ENCODE measurements around the gene CYBRD1. TPM values are rescaled to one million over a fixed set of nuclear protein-coding genes. Genes with fewer than 3 reads are reported as not detected.
"Not testable (repeated sequence)": the region's sequence is repeated elsewhere in the genome, so short reads cannot be mapped to it uniquely, and the experiment has no call there.

Gene CYBRD1
- total and polyA plus RNA-seq, 10 of the 15 experiments (the other 5 are each of a cell fraction or from before 2014, with no cell fraction given) = 10.8 to 51.9 (median 29.6) TPM

DNA sequence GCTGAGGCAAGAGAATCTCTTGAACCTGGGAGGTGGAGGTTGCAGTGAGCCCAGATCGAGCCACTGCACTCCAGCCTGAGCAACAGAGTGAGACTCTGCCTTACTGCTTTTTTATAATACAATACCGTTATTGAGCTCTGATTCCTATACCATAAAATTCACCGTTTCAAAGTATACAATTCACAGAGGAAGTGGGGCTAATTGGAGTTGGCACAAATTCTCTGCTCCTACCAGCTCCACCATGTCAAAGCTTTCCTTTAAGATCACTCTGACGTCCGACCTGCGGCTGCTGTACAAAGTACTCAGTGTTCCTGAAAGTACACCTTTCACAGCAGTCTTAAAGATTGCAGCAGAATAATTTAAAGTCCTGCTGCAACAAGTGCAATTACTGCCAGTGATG, 29.6 kb upstream of the CYBRD1 start:
- ChIA-PET SMC1A (ENCODE audit: uncharacterized antibody, unreplicated experiment) (interaction anchor here (3.7 kb wide), 1 partner anchor 17 kb away, joined by 13 read pairs; no protein-coding TSS in a partner anchor), RAD21 (ENCODE audit: unreplicated experiment) (no interaction called here), CTCF (no interaction called here), POLR2A (no interaction called here)
- H3K27me3 ChIP-seq (replicated peaks in 1 of 2; ENCODE audit: control insufficient read depth in 2 of 2, insufficient read depth in 2 of 2, low read length in 1 of 2) = no peaks in the 10 kb centered on the region
- no peak for ATAC-seq
- no peaks in the 10 kb centered on the region for H4K20me1 ChIP-seq (ENCODE audit: control insufficient read depth, insufficient read depth)
- in situ Hi-C loops (cut with MboI) (no loop called here), intact Hi-C loops (cut with micrococcal nuclease; ENCODE audit: unreplicated experiment) (no loop called here)
- no peak overlapping the region for H3K9ac ChIP-seq (ENCODE audit: control insufficient read depth, insufficient read depth, low read length)
- FAIRE-seq = no peak
- TF ChIP-seq, protein P1, sequence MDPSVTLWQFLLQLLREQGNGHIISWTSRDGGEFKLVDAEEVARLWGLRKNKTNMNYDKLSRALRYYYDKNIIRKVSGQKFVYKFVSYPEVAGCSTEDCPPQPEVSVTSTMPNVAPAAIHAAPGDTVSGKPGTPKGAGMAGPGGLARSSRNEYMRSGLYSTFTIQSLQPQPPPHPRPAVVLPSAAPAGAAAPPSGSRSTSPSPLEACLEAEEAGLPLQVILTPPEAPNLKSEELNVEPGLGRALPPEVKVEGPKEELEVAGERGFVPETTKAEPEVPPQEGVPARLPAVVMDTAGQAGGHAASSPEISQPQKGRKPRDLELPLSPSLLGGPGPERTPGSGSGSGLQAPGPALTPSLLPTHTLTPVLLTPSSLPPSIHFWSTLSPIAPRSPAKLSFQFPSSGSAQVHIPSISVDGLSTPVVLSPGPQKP (IDR thresholded peaks at IDR 0.05; ENCODE audit: low read depth, low read length) = no peak
- TF ChIP-seq SREBF1 (IDR thresholded peaks at IDR 0.05; ENCODE audit: low read length) = no peak
- no peak for TF ChIP-seq BACH1 (IDR thresholded peaks at IDR 0.05; ENCODE audit: borderline replicate concordance)
- TF ChIP-seq, protein P2, sequence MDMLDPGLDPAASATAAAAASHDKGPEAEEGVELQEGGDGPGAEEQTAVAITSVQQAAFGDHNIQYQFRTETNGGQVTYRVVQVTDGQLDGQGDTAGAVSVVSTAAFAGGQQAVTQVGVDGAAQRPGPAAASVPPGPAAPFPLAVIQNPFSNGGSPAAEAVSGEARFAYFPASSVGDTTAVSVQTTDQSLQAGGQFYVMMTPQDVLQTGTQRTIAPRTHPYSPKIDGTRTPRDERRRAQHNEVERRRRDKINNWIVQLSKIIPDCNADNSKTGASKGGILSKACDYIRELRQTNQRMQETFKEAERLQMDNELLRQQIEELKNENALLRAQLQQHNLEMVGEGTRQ (IDR thresholded peaks at IDR 0.05; ENCODE audit: borderline replicate concordance, low read depth, low read length) = no peak
- no peaks in the 10 kb centered on the region for H3K36me3 ChIP-seq (ENCODE audit: control insufficient read depth in 2 of 2, insufficient read depth in 2 of 2, low read length in 1 of 2)
- no TSS peak for BruUV-seq (replicated peaks)
- no peak overlapping the region for H3K4me2 ChIP-seq (ENCODE audit: control insufficient read depth, insufficient read depth)
- H3K79me2 ChIP-seq (ENCODE audit: control insufficient read depth, insufficient read depth, low read length) = no peaks in the 10 kb centered on the region
- 92% methylated on average over 6 of the region's 6 CpGs for WGBS (ENCODE audit: insufficient coverage, insufficient replicate concordance, low lambda C conversion rate, missing lambda C conversion rate)
- DNase-seq (ENCODE audit: low read depth, low spot score) = no peak
- no peak overlapping the region for H3K4me3 ChIP-seq
- H3K27ac ChIP-seq (ENCODE audit: control insufficient read depth, insufficient read depth) = no peak overlapping the region
- no peak overlapping the region for H2AFZ ChIP-seq (ENCODE audit: control insufficient read depth, low read depth, low read length)
- peaks cover 6% of the 10 kb centered on the region; the same call in 2 of the 3 replicates for H3K9me3 ChIP-seq (replicated peaks; ENCODE audit: control insufficient read depth, insufficient read depth, low read length)
- no peaks in the 10 kb centered on the region for H3K4me1 ChIP-seq (ENCODE audit: control insufficient read depth, insufficient read depth, low read length)

DNA sequence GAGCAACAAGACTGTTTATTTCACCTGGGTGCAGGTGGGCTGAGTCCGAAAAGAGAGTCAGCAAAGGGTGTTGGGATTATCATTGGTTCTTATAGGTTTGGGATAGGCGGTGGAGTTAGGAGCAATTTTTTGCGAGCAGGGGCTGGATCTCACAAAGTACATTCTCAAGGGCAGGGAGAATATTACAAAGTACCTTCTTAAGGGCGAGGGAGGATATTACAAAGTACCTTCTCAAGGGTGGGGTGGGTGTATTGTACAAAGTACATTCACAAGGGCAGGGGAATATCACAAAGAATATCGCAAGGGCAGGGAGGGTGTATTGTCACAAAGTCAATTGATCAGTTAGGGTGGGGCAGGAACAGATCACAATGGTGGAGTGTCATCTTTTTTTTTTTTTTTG, 24.6 kb upstream of the CYBRD1 start:
- H3K9ac ChIP-seq (ENCODE audit: control insufficient read depth, insufficient read depth, low read length); in situ Hi-C loops (cut with MboI); CTCF ChIA-PET; BruUV-seq (replicated peaks); H3K4me1 ChIP-seq (ENCODE audit: control insufficient read depth, insufficient read depth, low read length); POLR2A ChIA-PET; H3K9me3 ChIP-seq (replicated peaks; ENCODE audit: control insufficient read depth, insufficient read depth, low read length); SMC1A ChIA-PET (ENCODE audit: uncharacterized antibody, unreplicated experiment); FAIRE-seq; H3K79me2 ChIP-seq (ENCODE audit: control insufficient read depth, insufficient read depth, low read length); ATAC-seq; H4K20me1 ChIP-seq (ENCODE audit: control insufficient read depth, insufficient read depth); H3K27ac ChIP-seq (ENCODE audit: control insufficient read depth, insufficient read depth); H3K4me2 ChIP-seq (ENCODE audit: control insufficient read depth, insufficient read depth); DNase-seq (ENCODE audit: low read depth, low spot score); H3K27me3 ChIP-seq (replicated peaks in 1 of 2; ENCODE audit: control insufficient read depth in 2 of 2, insufficient read depth in 2 of 2, low read length in 1 of 2); H2AFZ ChIP-seq (ENCODE audit: control insufficient read depth, low read depth, low read length); RAD21 ChIA-PET (ENCODE audit: unreplicated experiment); intact Hi-C loops (cut with micrococcal nuclease; ENCODE audit: unreplicated experiment); H3K4me3 ChIP-seq; H3K36me3 ChIP-seq (ENCODE audit: control insufficient read depth in 2 of 2, insufficient read depth in 2 of 2, low read length in 1 of 2): not testable (repeated sequence)
- whole genome bisulfite sequencing (ENCODE audit: insufficient coverage, insufficient replicate concordance, low lambda C conversion rate, missing lambda C conversion rate) = 84% methylated on average over 5 of the region's 5 CpGs
